GM21723 (cell line): ENCODE results near the gene MMP23B.
"Not testable (repeated sequence)": the region's sequence is repeated elsewhere in the genome, so short reads cannot be mapped to it uniquely, and the experiment has no call there.

ENCODE experiments used
- ATAC-seq: cut with Tn5 transposase; IDR thresholded peaks from one replicate; pipeline ENCODE4 v1.9.1; 2021; ENCODE audit warnings: mild to moderate bottlenecking, moderate library complexity; ENCODE audit not compliant: unreplicated experiment

MMP23B gene

GRCh38 chr1:1664318-1664717, 32.3 kb downstream of the MMP23B start:
- ATAC-seq: not testable (repeated sequence)

- no peak for ATAC-seq
Observed at GRCh38 chr1:1664941-1665814, 33.2 kb downstream of the MMP23B start.

- ATAC-seq: no peak
Observed at GRCh38 chr1:1665815-1666251, 33.9 kb downstream of the MMP23B start.

GRCh38 chr1:1666526-1666925, 34.6 kb downstream of the MMP23B start:
- no peak for ATAC-seq

GRCh38 chr1:1669468-1670440, 37.8 kb downstream of the MMP23B start:
- no peak for ATAC-seq

GRCh38 chr1:1670866-1671265, 38.9 kb downstream of the MMP23B start:
- ATAC-seq: no peak

- no peak for ATAC-seq
Observed at GRCh38 chr1:1671365-1672119, 39.6 kb downstream of the MMP23B start.

- no peak for ATAC-seq
Observed at GRCh38 chr1:1672181-1672965, 40.4 kb downstream of the MMP23B start.

- ATAC-seq: not testable (repeated sequence)
Observed at GRCh38 chr1:1674806-1675205, 42.8 kb downstream of the MMP23B start.

- ATAC-seq: not testable (repeated sequence)
Observed at GRCh38 chr1:1675218-1675617, 43.2 kb downstream of the MMP23B start.

GRCh38 chr1:1676087-1676486, 44.1 kb downstream of the MMP23B start:
- ATAC-seq: not testable (repeated sequence)

GRCh38 chr1:1677718-1678580, 46.0 kb downstream of the MMP23B start:
- peak; percentile 68 for ATAC-seq

GRCh38 chr1:1678581-1679380, 46.8 kb downstream of the MMP23B start:
- ATAC-seq: peak; percentile 28

GRCh38 chr1:1680031-1680911, 48.3 kb downstream of the MMP23B start:
- no peak for ATAC-seq

GRCh38 chr1:1680912-1681273, 48.9 kb downstream of the MMP23B start:
- no peak for ATAC-seq

- no peak for ATAC-seq
Observed at GRCh38 chr1:1683104-1683905, 51.3 kb downstream of the MMP23B start.
